HepG2 (cell line): ENCODE data around the gene MFN2. TPM values are rescaled to one million over a fixed set of nuclear protein-coding genes. Genes with fewer than 3 reads are reported as not detected.
A peak's percentile ranks its signal among the peaks of the same experiment; 100 is the strongest.

Experiments used
- CREB1 ChIP-seq, 2 experiments: fragments of 450-650 bp in 1 of 2; IDR thresholded peaks; 2 replicates each; pipeline ENCODE4 v1.6.1; 2016 to 2017; ENCODE audit warnings: control low read depth in 1 of 2, mild to moderate bottlenecking in 1 of 2, missing compliant biosample characterization in 1 of 2, missing genetic modification characterization in 1 of 2
- FIP1L1 ChIP-seq: fragments of 200-400 bp; formaldehyde crosslinking; IDR thresholded peaks from 2 replicates; pipeline ENCODE4 v1.6.1; 2018; ENCODE audit warnings: low read depth, mild to moderate bottlenecking, low read length, moderate library complexity, borderline replicate concordance; ENCODE audit not compliant: insufficient read depth
- FOXO1 ChIP-seq: sonication (generic); formaldehyde crosslinking; IDR thresholded peaks from 2 replicates; pipeline ENCODE4 v1.4.0; 2020; ENCODE audit warnings: missing genetic modification reagents
- GTF3A ChIP-seq: sonication (generic); formaldehyde crosslinking; conservative IDR thresholded peaks from 2 replicates; pipeline ENCODE4 v1.4.0; 2020; ENCODE audit warnings: mild to moderate bottlenecking, missing genetic modification reagents
- HNF1A ChIP-seq, 2 experiments: sonication (generic) in 1 of 2; formaldehyde crosslinking in 1 of 2; IDR thresholded peaks; 2 replicates each; pipeline versions ENCODE4 v1.4.0 to v1.6.1; 2016 to 2020; ENCODE audit warnings: borderline replicate concordance in 1 of 2, low read depth in 1 of 2, mild to moderate bottlenecking in 1 of 2, missing genetic modification reagents in 1 of 2
- KLF16 ChIP-seq, 2 experiments: sonication (generic) in 1 of 2; formaldehyde crosslinking in 1 of 2; IDR thresholded peaks; 2 replicates each; pipeline versions ENCODE4 v1.6.1 to v1.8.0; 2016 to 2023; ENCODE audit warnings: missing genetic modification reagents in 2 of 2, missing compliant biosample characterization in 1 of 2
- MXD1 ChIP-seq: sonication (generic); formaldehyde crosslinking; IDR thresholded peaks from 2 replicates; pipeline ENCODE4 v1.4.0; 2020; ENCODE audit warnings: mild to moderate bottlenecking, missing genetic modification reagents
- PAXIP1 ChIP-seq: sonication (generic); formaldehyde crosslinking; conservative IDR thresholded peaks from 2 replicates; pipeline ENCODE4 v1.4.0; 2020; ENCODE audit warnings: mild to moderate bottlenecking, missing genetic modification reagents, moderate library complexity
- RBFOX2 ChIP-seq: fragments of 200-400 bp; formaldehyde crosslinking; IDR thresholded peaks from 2 replicates; pipeline ENCODE4 v1.6.1; 2017; ENCODE audit warnings: low read depth, mild to moderate bottlenecking, low read length
- SALL1 ChIP-seq: sonication (generic); formaldehyde crosslinking; IDR thresholded peaks from 2 replicates; pipeline ENCODE4 v1.8.0; 2022; ENCODE audit warnings: mild to moderate bottlenecking, missing genetic modification reagents
- TARDBP ChIP-seq: sonication (generic); formaldehyde crosslinking; IDR thresholded peaks from 2 replicates; pipeline ENCODE4 v1.8.0; 2022; ENCODE audit warnings: mild to moderate bottlenecking, missing genetic modification reagents
- TSC22D2 ChIP-seq: sonication (generic); formaldehyde crosslinking; IDR thresholded peaks from 2 replicates; pipeline ENCODE4 v1.5.1; 2020; ENCODE audit warnings: missing genetic modification reagents, mild to moderate bottlenecking, borderline replicate concordance
- ZFP37 ChIP-seq: sonication (generic); formaldehyde crosslinking; IDR thresholded peaks from 2 replicates; pipeline ENCODE4 v1.4.0; 2020; ENCODE audit warnings: missing genetic modification reagents, borderline replicate concordance
- ZMYM2 ChIP-seq: sonication (generic); formaldehyde crosslinking; IDR thresholded peaks from 2 replicates; pipeline ENCODE4 v1.8.0; 2022; ENCODE audit warnings: mild to moderate bottlenecking, missing genetic modification reagents
- ZNF30 ChIP-seq: sonication (generic); formaldehyde crosslinking; IDR thresholded peaks from 2 replicates; pipeline ENCODE4 v1.5.0; 2020; ENCODE audit warnings: mild to moderate bottlenecking, missing genetic modification reagents
- ZNF446 ChIP-seq: sonication (generic); formaldehyde crosslinking; IDR thresholded peaks from 2 replicates; pipeline ENCODE4 v1.5.0; 2020; ENCODE audit warnings: mild to moderate bottlenecking, missing genetic modification reagents
- ZNF512B ChIP-seq: sonication (generic); formaldehyde crosslinking; IDR thresholded peaks from 2 replicates; pipeline ENCODE4 v1.5.1; 2020; ENCODE audit warnings: missing genetic modification reagents, mild to moderate bottlenecking, borderline replicate concordance
- polyA plus RNA-seq, 8 experiments: library from polyadenylated mRNA; depleted of rRNA in 3 of 8; stranded (reverse) in 7 of 8; unstranded in 1 of 8; fragments of >200 nt; fragmentation: Illumina TruSeq in 4 of 8; extraction: Trizol in 4 of 8; gene quantifications; 2 replicates each; pipeline versions ENCODE4 v1.2.1 to v1.2.3, GENCODE V29; 2011 to 2016; ENCODE audit warnings: low read depth in 4 of 8, missing spikeins in 1 of 8, mixed read lengths in 1 of 8; ENCODE audit not compliant: insufficient read depth in 1 of 8
- total RNA-seq, 5 experiments: library from RNA; depleted of rRNA; stranded (reverse); fragments of >200 nt; fragmentation: Illumina TruSeq; extraction: Trizol; gene quantifications; 2 replicates each; pipeline ENCODE4 v1.2.3, GENCODE V29; 2016; ENCODE audit warnings: low read depth in 1 of 5

Gene MFN2
- total and polyA plus RNA-seq, 2 of the 13 experiments (the other 11 are each of a cell fraction or from before 2014, with no cell fraction given), result 38.7 to 60.9 TPM

- TF ChIP-seq HNF1A (IDR thresholded peaks at IDR 0.05; ENCODE audit: low read depth) (no peak), HNF1A (CRISPR knock-in tag; IDR thresholded peaks at IDR 0.05; ENCODE audit: borderline replicate concordance) (no peak; the same call in 1 of the 2 replicates), FOXO1 (no peak; the same call in 1 of the 2 replicates), ZMYM2 (CRISPR knock-in tag) (peak; percentile 97), ZNF512B (CRISPR knock-in tag) (no peak), TARDBP (CRISPR knock-in tag) (no peak), ZNF30 (no peak), MXD1 (no peak), TSC22D2 (no peak), ZNF446 (CRISPR knock-in tag) (no peak), PAXIP1 (CRISPR knock-in tag) (peak; percentile 77), GTF3A (CRISPR knock-in tag) (no peak), ZFP37 (CRISPR knock-in tag) (no peak), RBFOX2 (no peak), FIP1L1 (no peak), SALL1 (CRISPR knock-in tag) (peak; percentile 68), CREB1 (IDR thresholded peaks at IDR 0.05) (no peak), CREB1 (CRISPR knock-in tag; IDR thresholded peaks at IDR 0.05) (0 out of 2 replicates have a peak, but pooled peaks have one; percentile 7), KLF16 (CRISPR knock-in tag; IDR thresholded peaks at IDR 0.05) (no peak)
These were observed 39.9 kb upstream of the MFN2 start (continued) for GRCh38 chr1:11940260-11940921.
